ENCODE results near the gene COL23A1.

Gene COL23A1

DNA sequence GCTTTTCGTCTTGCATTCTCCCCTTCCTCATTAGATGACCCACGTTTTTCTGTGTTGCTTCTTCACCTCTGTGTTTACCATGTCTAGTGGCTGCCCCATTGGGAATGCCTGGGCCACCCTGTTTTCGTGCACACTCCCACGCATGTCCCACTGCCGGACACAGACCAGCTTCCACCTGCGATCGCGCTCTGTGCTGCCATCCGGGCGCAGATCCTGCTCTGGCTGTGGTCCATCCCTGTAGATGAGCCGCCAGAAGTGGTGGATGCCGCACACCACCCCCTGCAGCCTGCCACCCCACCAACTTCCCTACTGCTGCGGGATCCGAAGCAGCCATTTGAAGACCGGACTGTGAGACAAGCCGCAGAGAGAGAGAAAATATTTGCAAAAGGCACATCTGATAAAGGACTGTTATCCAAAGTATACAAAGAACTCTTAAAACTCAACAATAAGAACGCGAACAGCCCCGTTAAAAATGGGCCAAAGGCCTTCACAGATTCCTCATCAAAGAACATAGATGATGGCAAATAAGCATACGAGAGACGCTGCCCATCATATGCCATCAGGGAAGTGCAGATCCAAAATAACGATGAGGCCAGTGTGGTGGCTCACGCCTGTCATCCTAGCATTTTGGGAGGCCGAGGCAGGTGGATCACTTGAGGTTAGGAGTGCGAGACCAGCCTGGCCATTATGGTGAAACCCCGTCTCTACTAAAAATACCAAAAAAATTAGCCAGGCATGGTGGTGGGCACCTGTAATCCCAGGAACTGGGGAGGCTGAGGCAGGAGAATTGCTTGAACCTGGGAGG is 163.7 kb downstream of the COL23A1 start:
- no peak overlapping the region for H3K4me3 ChIP-seq (ENCODE audit: low read depth, low read length)

DNA sequence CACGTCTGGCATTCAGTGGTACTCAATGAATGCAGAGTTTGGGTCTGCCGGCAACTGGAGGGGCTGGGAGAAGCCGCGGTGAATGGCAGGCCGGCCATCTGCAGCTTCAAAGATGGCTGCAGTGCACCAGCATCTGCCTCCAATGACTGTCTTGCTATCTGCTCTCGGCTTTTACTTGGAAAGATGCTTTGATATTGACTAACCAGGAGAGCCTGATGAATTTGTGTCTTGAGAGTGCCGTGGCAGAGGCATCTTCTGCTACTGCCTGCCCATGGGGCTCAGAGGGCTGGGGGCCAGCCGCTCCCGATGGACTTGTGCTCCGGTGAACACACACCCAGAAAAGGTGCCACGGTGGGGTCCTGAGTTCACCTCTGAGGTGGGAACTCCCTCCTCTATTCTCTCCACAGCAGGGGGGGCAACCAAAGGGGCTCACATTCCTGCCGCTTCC is 164.5 kb downstream of the COL23A1 start:
- H3K4me3 ChIP-seq (ENCODE audit: low read depth, low read length): no peak overlapping the region

DNA sequence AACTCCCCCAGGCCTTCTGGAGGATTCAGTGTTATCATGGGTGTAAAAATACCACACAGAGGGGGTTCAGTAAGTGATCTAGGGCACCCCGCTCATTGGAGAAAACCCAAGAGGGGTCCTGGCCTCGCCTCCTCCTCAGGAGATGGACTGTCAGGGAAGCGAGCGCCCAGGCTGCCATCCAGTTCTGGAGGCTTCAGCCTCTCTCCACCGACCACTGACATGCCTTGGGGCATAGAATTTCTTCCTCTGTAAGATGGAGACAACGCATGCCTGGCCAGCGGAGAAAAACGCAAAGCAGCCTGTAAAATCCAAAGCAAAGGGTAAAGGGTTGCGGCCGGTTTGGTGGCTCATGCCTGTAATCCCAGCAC is 165.4 kb downstream of the COL23A1 start:
- no peak overlapping the region for H3K4me3 ChIP-seq (ENCODE audit: low read depth, low read length)

DNA sequence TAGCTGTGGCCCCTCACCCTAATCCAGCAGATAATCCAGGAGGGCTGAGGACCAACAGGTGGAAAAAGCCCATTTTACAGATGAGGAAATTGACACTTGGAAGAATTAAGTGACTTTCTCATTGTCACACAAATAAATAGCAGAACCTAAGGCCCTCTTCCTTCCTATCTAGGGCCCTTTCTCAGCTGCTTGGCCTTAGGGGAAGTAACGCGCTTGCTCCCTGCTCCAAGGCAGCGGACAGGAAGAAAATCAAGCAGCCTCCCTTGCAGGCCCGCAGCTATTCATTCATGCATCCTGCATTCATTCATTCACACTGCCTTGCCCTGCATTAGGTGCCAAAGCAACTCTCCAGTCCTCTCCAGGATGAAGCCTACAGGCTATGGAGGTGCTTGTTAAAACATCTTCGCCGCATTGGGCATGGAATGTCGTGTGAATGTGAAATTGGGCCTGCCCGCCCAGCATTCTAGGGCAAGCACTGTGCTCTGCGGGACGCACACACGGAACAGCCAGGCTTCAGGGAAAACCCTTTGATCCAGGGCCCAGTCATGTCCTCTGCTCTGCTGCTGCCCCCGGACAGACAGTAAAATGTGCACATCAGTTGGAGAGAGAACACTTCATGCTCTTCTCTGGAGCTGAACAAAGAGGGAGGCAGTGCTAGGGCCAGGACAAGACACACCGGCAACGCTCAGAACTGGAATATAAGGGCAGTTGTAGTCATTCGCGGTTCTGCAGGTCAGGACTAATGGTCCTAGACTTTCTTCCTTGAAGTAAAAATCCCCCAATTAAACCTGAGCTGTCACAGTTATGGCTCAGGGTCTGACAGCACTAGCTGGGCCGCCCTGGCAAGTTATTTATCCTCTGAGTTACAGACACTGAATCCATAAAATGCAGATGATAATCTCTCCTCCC is 166.0 kb downstream of the COL23A1 start:
- no peak overlapping the region for H3K4me3 ChIP-seq (ENCODE audit: low read depth, low read length)

DNA sequence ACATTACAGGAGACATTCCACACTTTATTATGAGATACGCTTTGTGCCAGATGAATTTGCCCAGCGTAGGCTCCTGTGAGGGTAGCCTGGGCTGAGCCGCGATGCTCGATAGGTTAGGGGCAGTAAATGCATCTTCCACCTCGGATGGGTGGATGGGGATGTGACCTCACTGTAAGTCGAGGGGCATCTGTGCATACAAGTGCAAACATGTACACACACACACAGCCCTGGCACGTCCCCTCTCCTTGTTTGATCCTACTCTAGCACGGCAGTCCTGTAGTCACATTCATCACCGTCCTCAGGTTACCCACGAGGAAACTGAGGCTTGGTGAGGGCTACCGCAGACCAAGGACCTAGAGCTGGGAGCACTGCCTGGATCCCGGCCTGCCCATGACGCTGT is 166.8 kb downstream of the COL23A1 start:
- H3K4me3 ChIP-seq (ENCODE audit: low read depth, low read length): no peak overlapping the region

DNA sequence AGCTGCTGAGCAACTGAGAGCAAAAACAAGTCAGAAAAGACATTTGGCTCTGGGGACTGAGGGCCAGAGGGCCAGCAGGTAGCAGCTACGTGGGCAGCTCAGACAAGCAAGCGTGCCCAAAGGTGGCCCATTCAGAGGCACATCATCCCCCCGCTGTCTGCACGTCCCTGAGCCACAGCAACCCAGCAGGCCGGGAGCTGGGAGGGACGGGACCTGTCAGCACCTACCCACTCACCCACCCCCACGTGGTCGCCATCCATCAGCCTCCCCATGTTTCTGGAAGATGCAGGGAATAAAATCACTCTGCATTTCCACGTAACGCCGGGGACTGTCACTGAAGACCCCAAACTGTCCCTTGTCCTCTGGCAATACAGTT is 167.8 kb downstream of the COL23A1 start:
- no peak overlapping the region for H3K4me3 ChIP-seq (ENCODE audit: low read depth, low read length)

DNA sequence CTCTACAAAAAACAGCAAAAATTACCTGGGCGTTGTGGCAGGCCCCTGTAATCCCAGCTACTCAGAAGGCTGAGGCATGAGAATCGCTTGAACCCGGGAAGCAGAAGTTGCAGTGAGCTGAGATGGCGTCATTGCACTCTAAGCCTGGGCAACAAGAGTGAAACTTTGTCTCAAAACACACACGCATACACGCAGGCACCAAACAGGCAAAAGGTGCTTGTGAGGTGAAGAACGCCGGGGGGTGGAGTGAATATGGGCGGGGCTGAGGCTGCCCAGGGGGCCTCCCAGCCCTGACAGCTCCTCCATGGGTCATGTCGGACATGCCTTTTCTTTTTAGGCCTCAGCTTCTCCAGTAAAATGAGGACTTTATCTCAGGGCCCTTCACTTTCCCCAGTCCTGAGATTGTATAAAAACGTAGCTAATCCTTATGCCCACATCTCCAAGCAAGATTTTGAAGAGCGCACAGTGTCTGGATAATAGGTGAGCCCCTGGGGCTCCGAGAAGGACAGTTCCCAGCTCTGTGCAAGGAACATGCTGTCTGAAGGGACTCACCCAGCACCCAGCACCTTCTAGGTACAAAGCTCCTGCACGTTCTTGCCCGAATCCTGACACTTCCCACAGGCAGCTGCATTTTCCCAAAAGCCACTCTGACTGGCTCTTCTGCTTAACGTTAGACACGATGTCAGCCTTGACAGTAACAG is 168.3 kb downstream of the COL23A1 start:
- H3K4me3 ChIP-seq (ENCODE audit: low read depth, low read length): no peak overlapping the region

DNA sequence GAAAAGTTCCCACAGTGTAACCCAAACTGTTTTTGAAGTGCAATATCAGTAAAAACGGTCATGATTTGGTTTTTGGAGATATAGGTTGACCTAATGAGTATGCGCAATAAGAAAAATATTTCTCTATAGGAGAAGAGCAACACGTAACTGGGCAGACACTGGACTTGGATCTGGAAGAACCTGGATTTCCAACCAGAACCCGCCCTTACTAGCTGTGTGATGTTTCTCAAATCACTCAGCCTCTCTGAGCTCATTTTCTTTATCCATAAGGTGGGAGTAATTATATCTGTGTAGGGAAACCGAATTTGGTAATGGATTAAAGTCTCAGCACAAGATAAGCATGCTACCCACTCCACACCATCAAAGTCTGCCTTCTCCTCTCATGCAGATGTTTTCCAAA is 169.1 kb downstream of the COL23A1 start:
- no peak overlapping the region for H3K4me3 ChIP-seq (ENCODE audit: low read depth, low read length)

DNA sequence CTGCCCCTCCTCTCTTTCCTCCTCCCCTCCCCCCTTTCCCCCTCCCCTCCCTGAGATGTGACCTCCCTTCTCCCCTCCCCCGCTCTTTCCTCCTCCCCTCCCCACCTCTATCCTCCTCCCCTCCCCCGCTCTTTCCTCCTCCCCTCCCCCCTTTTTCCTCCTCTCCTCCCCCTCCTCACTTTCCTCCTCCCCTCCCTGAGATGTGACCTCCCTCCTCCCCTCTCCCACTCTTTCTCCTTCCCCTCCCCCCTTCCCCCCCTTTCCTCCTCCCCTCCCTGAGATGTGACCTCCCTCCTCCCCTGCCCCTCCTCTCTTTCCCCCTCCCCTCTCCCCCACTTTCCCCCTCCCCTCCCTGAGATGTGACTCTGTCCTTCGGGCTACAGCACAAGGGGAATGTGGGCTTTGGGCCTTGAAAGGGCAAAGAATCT is 169.8 kb downstream of the COL23A1 start:
- no peak overlapping the region for H3K4me3 ChIP-seq (ENCODE audit: low read depth, low read length)

DNA sequence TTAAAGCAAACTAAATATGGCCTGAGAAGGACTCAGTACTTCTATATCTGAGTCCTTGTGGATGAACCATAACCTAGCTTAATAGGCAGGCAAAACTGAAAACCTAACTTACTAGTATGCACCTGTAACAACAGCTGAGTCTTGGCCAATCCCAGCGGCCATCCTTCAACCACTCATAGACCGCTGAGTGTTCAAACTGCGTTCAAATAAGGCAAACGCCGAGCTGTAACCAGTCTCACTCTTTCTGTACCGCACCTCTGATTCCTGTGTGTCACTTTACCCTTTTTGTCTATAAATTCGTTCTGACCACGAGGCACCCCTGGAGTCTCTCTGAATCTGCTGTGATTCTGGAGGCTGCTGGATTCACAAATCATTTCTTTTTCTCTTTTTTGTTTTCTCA is 170.5 kb downstream of the COL23A1 start:
- H3K4me3 ChIP-seq (ENCODE audit: low read depth, low read length): no peak overlapping the region

DNA sequence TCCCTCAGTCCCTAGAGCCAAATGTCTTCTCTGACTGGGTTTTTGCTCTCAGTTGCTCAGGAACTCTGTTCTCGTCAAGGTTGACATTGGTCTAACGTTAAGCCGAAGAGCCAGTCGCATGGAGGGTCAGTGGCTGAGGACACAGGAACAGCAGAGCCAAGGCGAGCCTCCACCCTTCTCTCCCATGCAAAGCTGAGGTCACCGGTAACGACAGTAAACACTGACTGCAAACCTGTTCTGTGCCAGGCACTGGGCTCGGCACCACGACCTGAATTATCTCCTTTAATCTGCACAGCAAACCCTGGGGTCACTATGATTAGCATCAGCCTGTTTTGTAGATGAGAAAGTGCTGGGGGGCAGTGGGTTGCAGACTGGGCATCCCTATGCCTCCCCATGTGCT is 171.0 kb downstream of the COL23A1 start:
- H3K4me3 ChIP-seq (ENCODE audit: low read depth, low read length): no peak overlapping the region

DNA sequence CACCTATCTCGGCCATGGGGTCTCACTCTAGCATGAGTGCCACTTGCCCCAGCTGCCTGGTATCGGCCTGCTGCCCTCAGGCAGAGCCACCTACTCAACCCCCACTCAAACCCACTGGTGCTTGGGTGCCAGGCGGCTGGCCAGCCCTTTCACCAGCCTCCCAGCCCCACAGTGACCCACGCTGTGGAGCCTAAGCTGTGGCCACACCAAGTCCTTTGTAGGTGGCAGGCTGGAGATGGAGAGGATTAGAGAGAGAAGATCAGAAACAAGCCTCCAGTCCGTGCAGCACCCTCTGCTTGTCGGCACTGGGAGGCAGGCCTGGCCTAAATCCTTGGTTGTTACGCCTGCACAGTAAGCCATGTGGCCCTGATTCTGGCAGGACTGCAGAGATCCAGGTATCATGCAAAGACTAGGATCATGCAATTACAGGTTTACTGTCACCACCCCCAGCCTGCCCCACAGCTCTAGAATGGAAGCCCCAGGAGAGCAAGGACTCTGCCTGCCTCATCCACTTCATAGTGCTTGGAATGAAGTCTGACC is 171.7 kb downstream of the COL23A1 start:
- no peak overlapping the region for H3K4me3 ChIP-seq (ENCODE audit: low read depth, low read length)

DNA sequence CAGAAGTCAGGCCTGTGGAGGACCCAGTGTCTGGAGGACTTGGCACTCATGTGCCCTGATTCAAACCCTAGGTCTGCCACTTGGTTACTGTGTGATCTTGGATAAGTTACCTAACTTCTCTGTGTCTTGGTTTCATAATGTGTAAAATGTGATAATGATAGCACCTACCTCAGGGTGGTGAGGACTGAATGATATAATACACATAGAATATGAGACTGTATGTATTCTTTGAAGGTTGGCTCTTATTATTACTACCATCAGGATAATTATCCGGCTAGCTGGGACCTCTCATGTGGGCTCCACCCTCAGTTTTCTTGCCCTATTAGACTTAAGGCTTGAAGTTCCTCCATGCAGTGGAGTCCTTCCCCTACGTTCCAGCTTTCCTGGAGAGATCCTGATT is 172.2 kb downstream of the COL23A1 start:
- H3K4me3 ChIP-seq (ENCODE audit: low read depth, low read length): no peak overlapping the region

DNA sequence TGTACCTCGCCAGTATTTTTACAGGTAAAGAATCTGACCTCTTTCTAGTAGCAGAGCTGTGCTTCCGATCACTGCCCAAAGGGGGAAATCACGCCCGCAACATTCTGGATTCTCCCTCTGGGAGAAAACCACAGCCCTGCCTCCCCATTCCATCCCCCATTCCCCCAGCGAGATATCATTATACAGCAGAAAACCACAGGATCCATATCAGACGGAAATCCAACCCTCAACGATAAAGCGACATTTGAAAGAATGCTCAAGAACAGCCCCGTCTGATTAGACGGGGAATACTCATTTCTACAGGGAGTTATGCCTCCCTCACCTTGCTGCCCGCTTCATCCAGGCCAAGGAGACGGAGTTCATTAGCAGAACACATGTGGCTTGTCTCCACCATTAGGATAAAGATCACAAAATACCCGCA is 172.8 kb downstream of the COL23A1 start:
- H3K4me3 ChIP-seq (ENCODE audit: low read depth, low read length): no peak overlapping the region

DNA sequence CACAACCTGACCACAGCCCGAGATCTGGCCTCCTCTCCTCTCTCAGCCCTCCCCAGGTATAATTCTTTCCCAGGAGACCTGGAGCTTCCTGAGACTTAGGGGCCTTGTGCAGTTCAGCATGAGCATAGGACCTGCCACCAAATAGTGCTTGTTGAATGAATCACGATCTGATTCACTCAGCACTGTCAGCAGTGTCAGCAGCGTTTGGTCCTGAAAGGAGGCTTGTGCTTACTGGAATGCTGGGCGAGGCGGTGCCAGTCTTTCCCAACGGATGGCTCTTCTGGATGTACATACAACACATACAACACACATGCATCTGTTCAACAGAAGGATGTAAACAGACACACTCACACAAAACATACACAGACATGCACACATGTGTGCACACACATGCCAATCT is 173.3 kb downstream of the COL23A1 start:
- H3K4me3 ChIP-seq (ENCODE audit: low read depth, low read length): no peak overlapping the region

DNA sequence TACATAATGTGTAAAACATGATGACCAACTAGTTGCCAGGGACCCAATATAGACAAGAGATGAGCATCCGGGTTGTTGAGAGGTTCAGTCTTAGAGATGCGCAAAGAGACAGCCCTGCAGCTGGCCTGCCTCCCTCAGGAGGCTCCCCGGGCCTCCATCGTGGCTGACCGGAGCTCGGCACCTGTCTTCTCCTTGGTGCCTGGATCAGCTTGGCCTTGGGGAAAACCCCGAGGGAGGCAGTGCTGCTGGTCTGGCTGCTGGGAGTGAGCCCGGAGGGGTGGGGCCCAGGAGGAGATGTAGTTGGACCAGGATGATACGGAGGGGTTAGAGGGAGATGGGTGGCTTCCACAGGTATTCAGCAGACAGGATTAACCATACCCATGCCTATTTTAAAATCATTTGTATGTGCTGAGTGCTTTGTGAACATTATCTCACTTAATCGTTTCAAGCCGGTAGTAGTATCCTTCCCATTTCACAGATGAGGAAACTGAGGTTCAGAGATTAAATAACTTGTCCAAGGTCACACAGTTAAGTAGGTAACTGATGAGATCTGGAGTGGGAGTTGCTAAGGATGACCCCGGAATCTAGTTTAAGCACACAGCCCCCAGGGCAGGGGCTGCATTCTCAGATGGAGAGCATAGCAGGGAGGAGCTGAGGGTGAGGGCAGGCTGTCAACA is 173.8 kb downstream of the COL23A1 start:
- no peak overlapping the region for H3K4me3 ChIP-seq (ENCODE audit: low read depth, low read length)

DNA sequence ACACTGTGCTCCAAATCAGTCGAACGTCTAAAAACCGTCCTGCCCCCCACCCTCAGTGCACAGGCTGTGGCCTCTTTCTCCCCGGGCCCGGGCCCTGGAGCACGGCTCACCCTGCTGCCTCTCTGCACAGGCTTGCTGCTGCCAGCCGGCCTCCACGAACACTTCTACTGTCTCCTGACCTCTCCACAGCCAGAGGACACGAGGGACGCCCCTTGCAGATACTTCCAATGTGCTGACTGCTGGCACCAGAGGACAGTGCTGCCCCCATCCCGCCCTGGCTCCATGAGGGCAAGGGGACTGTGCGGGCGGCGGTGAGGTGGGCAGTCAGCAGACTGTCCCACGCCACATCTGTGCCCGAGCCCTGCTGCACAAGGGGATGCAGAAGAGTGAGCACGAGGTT is 174.8 kb downstream of the COL23A1 start:
- no peak overlapping the region for H3K4me3 ChIP-seq (ENCODE audit: low read depth, low read length)

DNA sequence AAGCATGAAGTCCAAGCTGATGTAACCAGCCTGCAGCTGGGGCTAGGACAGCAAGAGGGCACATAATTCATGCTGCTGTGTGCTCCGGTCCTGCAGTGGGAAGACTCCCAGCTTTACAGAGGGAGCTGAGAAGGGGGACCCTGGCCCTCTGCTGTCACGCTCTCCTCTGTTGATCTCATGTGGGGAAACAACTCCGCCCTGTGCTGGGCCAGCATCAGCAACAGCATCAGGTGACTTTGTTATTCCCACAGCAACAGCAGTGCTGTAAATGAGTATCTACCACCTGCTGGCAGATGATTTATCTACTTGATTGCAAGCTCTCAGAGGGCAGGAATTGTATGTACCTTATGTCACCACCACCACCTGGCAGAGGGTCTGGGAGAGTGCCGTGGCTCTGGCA is 176.2 kb downstream of the COL23A1 start:
- no peak overlapping the region for H3K4me3 ChIP-seq (ENCODE audit: low read depth, low read length)

DNA sequence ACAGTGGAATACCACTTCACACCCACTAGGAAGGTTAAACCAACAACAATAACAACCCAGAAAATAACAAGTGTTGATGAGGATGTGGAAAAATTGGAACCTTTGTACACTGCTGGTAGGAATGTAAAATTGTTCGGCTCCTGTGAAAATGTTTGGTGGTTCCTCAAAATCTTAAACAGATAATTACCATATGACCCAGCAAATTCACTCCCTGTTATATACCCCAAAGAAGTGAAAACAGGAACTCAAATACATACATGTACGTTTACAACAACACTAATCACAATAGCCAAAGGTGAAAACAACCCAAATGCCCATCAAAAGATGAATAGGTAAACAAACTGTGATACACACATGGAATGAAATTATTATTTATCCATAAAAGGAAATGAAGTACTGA is 179.1 kb downstream of the COL23A1 start:
- H3K4me3 ChIP-seq (ENCODE audit: low read depth, low read length): no peak overlapping the region

DNA sequence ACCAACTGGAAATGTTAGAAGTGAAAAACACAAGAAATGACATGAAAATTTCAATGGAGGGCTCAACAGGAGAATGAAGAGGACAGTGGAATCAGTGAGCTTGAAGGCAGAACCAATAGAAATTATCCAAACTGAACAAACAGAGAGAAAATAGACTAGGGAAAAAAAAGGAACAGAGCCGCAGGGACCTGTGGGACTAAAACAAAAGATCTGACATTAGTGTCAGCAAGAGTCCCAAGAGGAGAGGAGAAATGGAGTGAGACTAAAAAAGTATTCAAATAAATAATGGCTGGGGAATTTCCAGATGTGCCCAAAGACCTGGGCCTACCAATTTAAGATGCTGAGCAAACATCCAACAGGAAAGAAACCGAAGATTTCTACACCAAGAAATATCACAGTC is 182.5 kb downstream of the COL23A1 start:
- no peak overlapping the region for H3K4me3 ChIP-seq (ENCODE audit: low read depth, low read length)

DNA sequence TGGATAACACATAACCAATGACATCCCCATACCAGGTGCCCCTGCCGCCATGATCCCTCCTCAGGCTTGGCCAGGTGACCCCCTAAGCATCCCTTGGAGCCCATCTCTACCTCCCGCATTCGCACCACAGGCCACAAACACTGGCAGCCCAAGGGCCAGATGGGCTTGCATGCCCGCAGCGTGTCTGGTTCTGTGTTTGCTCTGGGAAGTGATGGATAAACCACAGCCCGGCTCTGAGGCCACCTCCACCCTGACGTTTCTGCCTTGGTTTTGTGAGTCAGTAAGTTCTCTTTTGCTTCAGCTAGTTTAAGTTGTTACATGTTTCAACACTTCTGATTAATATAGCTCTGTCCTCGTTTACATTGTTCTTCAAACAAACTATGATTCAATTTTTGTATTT is 185.2 kb downstream of the COL23A1 start:
- H3K4me3 ChIP-seq (ENCODE audit: low read depth, low read length): no peak overlapping the region

Data from iPS-11a (cell line).